ENCODE data around the gene ZFAND2B.

DNA sequence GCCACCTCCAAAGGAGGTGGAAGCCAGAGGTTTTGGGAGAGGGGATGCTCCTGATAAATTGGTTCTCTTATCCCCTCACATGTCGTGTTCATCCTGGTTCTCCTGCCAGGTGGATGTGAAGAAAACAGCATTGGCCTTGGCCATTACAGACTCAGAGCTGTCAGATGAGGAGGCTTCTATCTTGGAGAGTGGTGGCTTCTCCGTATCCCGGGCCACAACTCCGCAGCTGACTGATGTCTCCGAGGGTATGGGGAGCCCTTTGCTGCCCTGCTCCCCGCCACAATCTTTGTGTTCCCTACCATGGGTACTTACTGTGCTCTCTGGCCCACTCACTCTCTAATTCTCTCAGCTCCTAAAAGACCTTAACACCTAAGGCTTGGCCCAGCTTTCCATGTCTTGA lies 25.1 kb upstream of the ZFAND2B start:
- no peak for TF ChIP-seq CTCF (IDR thresholded peaks at IDR 0.05)
- TF ChIP-seq POLR2A (IDR thresholded peaks at IDR 0.05) = no peak
